Kidney (tissue), 14 donors: ENCODE measurements around the gene DTNBP1. TPM values are rescaled to one million over a fixed set of nuclear protein-coding genes. Genes with fewer than 3 reads are reported as not detected.

Source experiments
- DNase-seq, 5 donors: peaks; one replicate each; pipeline ENCODE4 v3.0.0-alpha.2; 2013 to 2020
- FAIRE-seq: peaks from 2 replicates; lab custom pipeline; 2012; peaks lifted over from hg19 to GRCh38; lab: Jason Lieb, UNC
- H3K27ac ChIP-seq, 2 donors: one replicate each; pipeline ENCODE4 v1.7.0; 2013; ENCODE audit warnings: low read depth in 2 of 2, low read length in 2 of 2, inconsistent platforms in 1 of 2
- H3K27me3 ChIP-seq: one replicate; pipeline ENCODE4 v1.7.1; 2013; ENCODE audit warnings: low read length, inconsistent platforms; ENCODE audit not compliant: control insufficient read depth, insufficient read depth
- H3K36me3 ChIP-seq, 3 donors: one replicate each; pipeline versions ENCODE4 v1.7.0 to v1.7.1; 2013; ENCODE audit warnings: low read length in 3 of 3, control low read depth in 1 of 3, inconsistent platforms in 1 of 3; ENCODE audit not compliant: insufficient read depth in 3 of 3, control insufficient read depth in 2 of 3
- H3K4me1 ChIP-seq, 3 donors: one replicate each; pipeline versions ENCODE4 v1.7.0 to v1.7.1; 2013; ENCODE audit warnings: low read length in 3 of 3, inconsistent platforms in 1 of 3, low read depth in 1 of 3; ENCODE audit not compliant: control insufficient read depth in 2 of 3, insufficient read depth in 2 of 3
- H3K4me3 ChIP-seq, 3 donors: one replicate each; pipeline versions ENCODE4 v1.7.0 to v1.8.1; 2013; ENCODE audit warnings: low read length in 3 of 3, control low read depth in 1 of 3, inconsistent platforms in 1 of 3
- H3K9ac ChIP-seq, 3 donors: one replicate each; pipeline versions ENCODE4 v1.7.0 to v1.7.1; 2013; ENCODE audit warnings: low read length in 3 of 3, control low read depth in 1 of 3, inconsistent platforms in 1 of 3
- H3K9me3 ChIP-seq, 3 donors: one replicate each; pipeline versions ENCODE4 v1.7.0 to v1.7.1; 2013; ENCODE audit warnings: low read length in 3 of 3, control low read depth in 1 of 3, inconsistent platforms in 1 of 3; ENCODE audit not compliant: control insufficient read depth in 2 of 3, insufficient read depth in 1 of 3
- intact Hi-C: fragments of 100-400 bp; cut with DNase I; formaldehyde crosslinking; loops from one replicate; pipeline ENCODE4 v1.11.1; 2022
- polyA plus RNA-seq: library from polyadenylated mRNA; stranded (reverse); fragments of 350-450 nt; fragmentation: Illumina TruSeq; extraction: RNeasy Lipid Tissue Mini Kit (QIAGEN cat#74804); gene quantifications from one replicate; pipeline ENCODE4 v1.2.3, GENCODE V29; 2014; ENCODE audit warnings: low read depth, low replicate concordance; ENCODE audit not compliant: insufficient read depth
- total RNA-seq: library from RNA; stranded (reverse); fragmentation: NEBNext Ultra II Directional; extraction: Animal tissue kit (Norgen Biotek cat#: 25700); gene quantifications from one replicate; pipeline ENCODE4 v1.2.1, GENCODE V29; 2021
- TF ChIP-seq, protein P1 (sequence below): IDR thresholded peaks from 3 replicates; pipeline ENCODE4 v1.5.1; 2012; ENCODE audit warnings: mild to moderate bottlenecking, moderate library complexity, borderline replicate concordance; ENCODE audit not compliant: insufficient read depth; ENCODE audit errors: extremely low read depth
- donor health status: control.
- donor health status: control.
- donor health status: control.
- donor health status: control.
- donor health status: control.
- donor health status: DM: yes; HTN: yes; CAD: no.
- donor health status: Normal renal cell carcinoma (clear cell type).

DTNBP1 gene
- total and polyA plus RNA-seq, 2 donors from 2014 or later, result 25.2 to 36.2 TPM

DNA sequence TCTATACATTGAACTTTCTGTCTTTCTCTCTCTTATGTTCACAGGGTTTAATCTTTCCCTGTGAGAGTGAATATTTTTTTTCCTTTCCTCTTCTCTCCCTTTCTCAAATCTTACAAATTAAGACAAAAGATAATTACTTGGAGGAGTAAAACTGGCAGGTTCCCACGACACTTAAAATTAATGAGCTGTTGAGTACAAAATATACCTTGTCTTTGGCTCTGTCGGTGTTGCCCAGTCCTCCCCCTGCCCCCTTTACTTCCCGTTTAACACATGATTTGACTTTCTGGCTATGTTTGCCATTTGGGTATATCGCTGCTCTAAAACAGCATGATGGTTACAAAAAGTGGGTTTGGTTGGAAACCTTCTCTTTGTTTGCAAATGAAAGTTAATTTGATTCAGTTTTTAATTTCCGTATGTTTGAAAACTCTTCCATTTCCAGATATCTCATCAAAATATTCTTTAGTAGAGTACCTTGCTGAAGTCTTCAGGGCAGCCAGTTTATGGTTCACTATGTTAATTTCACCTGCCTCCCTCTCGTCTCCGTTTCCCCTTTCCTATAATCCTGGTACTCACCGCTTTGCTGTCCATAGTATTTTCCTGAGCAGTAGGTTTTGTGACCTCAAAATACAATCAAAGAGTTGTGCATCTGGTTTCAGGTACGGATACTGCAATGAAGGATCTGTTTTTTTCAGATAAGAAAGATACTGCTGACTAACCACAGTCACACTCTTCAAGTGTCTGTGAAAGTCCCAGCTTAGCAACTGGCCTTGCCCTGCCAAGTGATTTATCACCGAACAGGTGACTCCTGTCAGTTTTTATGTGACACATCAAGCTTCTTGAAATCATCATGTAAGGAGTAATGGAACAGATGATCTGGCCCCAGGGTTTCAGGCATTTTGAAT, 181.2 kb downstream of the DTNBP1 start:
- Histone ChIP-seq H3K27me3 (no peaks in the 10 kb centered on the region), H3K4me1 (peaks cover 4 to 16% (median 15%) of the 10 kb centered on the region in 3 donors), H3K4me3 (no peak overlapping the region), H3K27ac (no peak overlapping the region), H3K9me3 (no peaks in the 10 kb centered on the region), H3K36me3 (no peaks in the 10 kb centered on the region), H3K9ac (no peak overlapping the region)
- FAIRE-seq (no peak), DNase-seq (peak in 4 of 5 donors; percentile 66 to 83 (median 75))
- intact Hi-C loops, result no loop called here
- TF ChIP-seq, protein P1, sequence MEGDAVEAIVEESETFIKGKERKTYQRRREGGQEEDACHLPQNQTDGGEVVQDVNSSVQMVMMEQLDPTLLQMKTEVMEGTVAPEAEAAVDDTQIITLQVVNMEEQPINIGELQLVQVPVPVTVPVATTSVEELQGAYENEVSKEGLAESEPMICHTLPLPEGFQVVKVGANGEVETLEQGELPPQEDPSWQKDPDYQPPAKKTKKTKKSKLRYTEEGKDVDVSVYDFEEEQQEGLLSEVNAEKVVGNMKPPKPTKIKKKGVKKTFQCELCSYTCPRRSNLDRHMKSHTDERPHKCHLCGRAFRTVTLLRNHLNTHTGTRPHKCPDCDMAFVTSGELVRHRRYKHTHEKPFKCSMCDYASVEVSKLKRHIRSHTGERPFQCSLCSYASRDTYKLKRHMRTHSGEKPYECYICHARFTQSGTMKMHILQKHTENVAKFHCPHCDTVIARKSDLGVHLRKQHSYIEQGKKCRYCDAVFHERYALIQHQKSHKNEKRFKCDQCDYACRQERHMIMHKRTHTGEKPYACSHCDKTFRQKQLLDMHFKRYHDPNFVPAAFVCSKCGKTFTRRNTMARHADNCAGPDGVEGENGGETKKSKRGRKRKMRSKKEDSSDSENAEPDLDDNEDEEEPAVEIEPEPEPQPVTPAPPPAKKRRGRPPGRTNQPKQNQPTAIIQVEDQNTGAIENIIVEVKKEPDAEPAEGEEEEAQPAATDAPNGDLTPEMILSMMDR, result no peak

DNA sequence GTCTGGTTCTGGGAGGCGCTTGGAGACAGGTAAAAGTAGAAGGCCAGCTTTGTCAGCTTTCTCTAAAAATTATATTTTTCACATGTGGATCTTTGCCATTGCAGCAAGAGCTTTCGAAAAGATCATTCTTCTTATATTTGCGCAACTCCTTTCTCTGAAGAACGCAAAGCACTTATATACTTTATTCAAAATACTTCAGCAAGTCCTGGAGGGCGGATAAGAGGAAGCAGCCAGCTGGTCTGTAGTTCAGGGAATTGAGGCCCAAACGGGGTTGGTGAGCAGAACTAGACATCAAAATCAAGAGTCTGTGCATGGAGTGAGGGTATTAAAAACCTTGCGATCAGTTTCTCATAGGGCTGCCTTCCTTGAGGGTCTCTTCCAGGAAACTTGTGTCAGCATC, 182.3 kb downstream of the DTNBP1 start:
- H3K9me3 ChIP-seq, result no peaks in the 10 kb centered on the region
- intact Hi-C loops, result no loop called here
- TF ChIP-seq, protein P1, result no peak
- no peak overlapping the region for H3K9ac ChIP-seq
- DNase-seq (no peak), FAIRE-seq (no peak)
- no peak overlapping the region for H3K4me3 ChIP-seq
- H3K36me3 ChIP-seq, result no peaks in the 10 kb centered on the region
- H3K27ac ChIP-seq, result no peak overlapping the region
- no peaks in the 10 kb centered on the region for H3K27me3 ChIP-seq
- H3K4me1 ChIP-seq, result peaks cover 9 to 24% (median 22%) of the 10 kb centered on the region in 3 donors

DNA sequence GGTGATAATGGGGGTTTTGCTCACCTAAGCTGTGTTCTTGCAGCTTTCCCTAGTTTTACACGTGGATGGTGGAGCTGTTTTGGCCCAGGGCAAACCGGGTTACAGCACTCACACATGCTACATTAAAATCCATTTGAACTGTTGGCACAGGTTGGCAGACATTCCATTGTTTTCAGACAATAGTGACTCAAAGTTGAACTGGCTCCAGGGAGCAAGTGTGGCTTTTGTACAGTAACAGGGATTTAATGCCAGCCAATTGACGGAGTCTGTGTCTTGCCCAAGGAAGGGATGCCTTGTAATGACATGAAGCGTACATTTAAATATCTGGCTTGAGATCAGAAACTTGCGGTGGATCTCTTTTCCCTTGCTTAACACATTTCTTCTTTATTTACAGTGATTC, 183.1 kb downstream of the DTNBP1 start:
- intact Hi-C loops, result no loop called here
- Histone ChIP-seq H3K4me1 (peaks cover 12 to 24% (median 23%) of the 10 kb centered on the region in 3 donors), H3K9me3 (no peaks in the 10 kb centered on the region)

More for the DNA sequence above, 183.1 kb downstream of the DTNBP1 start:
- TF ChIP-seq, protein P1, result no peak
- FAIRE-seq (no peak), DNase-seq (no peak)
- H3K9ac ChIP-seq, result no peak overlapping the region
- no peaks in the 10 kb centered on the region for H3K27me3 ChIP-seq
- no peak overlapping the region for H3K27ac ChIP-seq
- no peaks in the 10 kb centered on the region for H3K36me3 ChIP-seq
- no peak overlapping the region for H3K4me3 ChIP-seq
